HUES6 (cell line): ENCODE measurements around the gene CAPN7.

Source experiments
- H3K27ac ChIP-seq: 2 replicates; pipeline ENCODE4 v1.7.0; 2013; ENCODE audit warnings: low read depth, mild to moderate bottlenecking, low read length, inconsistent platforms
- H3K27me3 ChIP-seq: 2 replicates; pipeline ENCODE4 v1.6.1; 2013; ENCODE audit warnings: low read length; ENCODE audit not compliant: control insufficient read depth, insufficient read depth
- H3K36me3 ChIP-seq: 2 replicates; pipeline ENCODE4 v1.6.1; 2013; ENCODE audit warnings: low read length; ENCODE audit not compliant: control insufficient read depth, insufficient read depth
- H3K4me1 ChIP-seq: 2 replicates; pipeline ENCODE4 v1.6.1; 2013; ENCODE audit warnings: low read length; ENCODE audit not compliant: control insufficient read depth, insufficient read depth
- H3K4me3 ChIP-seq: 2 replicates; pipeline ENCODE4 v1.5.1; 2013; ENCODE audit warnings: low read depth, low read length
- H3K9ac ChIP-seq: one replicate; pipeline ENCODE4 v1.6.1; 2013; ENCODE audit warnings: mild to moderate bottlenecking, low read length
- H3K9me3 ChIP-seq: 2 replicates; pipeline ENCODE4 v1.6.1; 2013; ENCODE audit warnings: low read depth, low read length; ENCODE audit not compliant: control insufficient read depth, insufficient read depth

CAPN7 gene

DNA sequence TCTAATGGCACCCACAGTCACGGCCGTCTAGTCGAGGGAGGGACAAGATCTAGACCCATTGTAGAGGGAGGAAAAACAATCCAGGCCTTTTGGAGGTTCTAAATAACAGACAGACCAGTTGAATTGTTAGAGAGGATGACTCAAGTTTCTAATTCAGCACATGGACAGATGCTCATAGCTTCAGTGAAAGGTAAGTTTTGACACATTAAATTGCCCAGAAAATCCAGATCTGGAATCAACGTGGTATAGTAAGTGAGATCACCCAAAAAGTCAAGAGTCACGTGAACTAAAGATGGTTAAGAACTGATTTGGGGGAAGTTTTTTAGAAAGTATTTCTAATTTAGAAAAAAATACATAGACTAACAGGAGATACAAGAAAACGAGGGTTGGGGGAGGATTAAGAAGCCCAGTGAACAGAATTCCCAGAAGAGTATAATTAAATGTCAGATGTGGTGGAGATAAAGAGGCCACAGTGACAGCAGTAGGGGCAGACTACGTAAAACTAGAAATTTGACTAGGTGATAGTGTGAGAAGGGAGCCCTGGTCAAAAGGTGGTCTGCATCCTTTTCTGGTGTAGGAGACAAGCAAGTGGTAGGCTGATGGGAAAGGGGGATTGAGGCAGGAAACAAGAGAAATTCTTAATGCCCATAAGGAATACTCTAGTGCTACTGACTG is 47.1 kb downstream of the CAPN7 start:
- H3K27ac ChIP-seq: no peak overlapping the region
- no peaks in the 10 kb centered on the region for H3K4me1 ChIP-seq
- no peak overlapping the region for H3K9ac ChIP-seq
- H3K36me3 ChIP-seq: peaks cover 82% of the 10 kb centered on the region
- no peaks in the 10 kb centered on the region for H3K9me3 ChIP-seq
- no peaks in the 10 kb centered on the region for H3K27me3 ChIP-seq
- H3K4me3 ChIP-seq: no peak overlapping the region

GRCh38 chr3:15255215-15255614 is 49.2 kb downstream of the CAPN7 start:
- Histone ChIP-seq H3K36me3 (peaks cover 87% of the 10 kb centered on the region), H3K27ac (no peak overlapping the region)

DNA sequence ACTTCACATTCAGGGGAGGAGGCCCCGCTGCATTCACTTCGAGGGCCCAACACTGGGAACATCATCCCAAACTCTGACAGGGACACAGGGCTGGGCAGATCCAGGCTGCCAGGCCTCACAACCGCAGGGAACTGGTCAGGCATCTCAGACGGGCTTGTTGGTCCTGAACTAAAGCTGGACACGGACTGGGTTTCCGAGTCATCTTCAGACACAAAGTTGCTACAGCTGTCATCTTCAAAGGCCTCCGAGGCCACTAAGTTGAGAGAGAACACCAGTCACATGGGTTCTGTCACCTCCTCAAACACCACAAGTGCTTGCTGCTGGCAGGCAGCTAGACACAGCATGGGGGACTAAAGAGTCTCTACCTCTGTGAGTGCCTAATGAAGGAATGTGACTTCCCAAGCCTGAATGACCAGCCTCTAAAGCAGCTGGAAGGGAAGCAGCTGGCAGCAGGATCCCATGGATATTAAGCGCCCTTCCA is 50.9 kb downstream of the CAPN7 start:
- no peak overlapping the region for H3K9ac ChIP-seq
- no peaks in the 10 kb centered on the region for H3K9me3 ChIP-seq
- no peak overlapping the region for H3K27ac ChIP-seq
- peaks cover 84% of the 10 kb centered on the region for H3K36me3 ChIP-seq
- H3K4me1 ChIP-seq: no peaks in the 10 kb centered on the region
- H3K4me3 ChIP-seq: no peak overlapping the region
- no peaks in the 10 kb centered on the region for H3K27me3 ChIP-seq

More at GRCh38 chr3:15255215-15255614, 49.2 kb downstream of the CAPN7 start:
- no peaks in the 10 kb centered on the region for H3K9me3 ChIP-seq
- H3K9ac ChIP-seq: no peak overlapping the region
- no peak overlapping the region for H3K4me3 ChIP-seq
- no peaks in the 10 kb centered on the region for H3K4me1 ChIP-seq
- H3K27me3 ChIP-seq: no peaks in the 10 kb centered on the region

- peaks cover 69% of the 10 kb centered on the region for H3K36me3 ChIP-seq
- H3K9me3 ChIP-seq: no peaks in the 10 kb centered on the region
Measured at GRCh38 chr3:15258720-15259119, 52.7 kb downstream of the CAPN7 start.

DNA sequence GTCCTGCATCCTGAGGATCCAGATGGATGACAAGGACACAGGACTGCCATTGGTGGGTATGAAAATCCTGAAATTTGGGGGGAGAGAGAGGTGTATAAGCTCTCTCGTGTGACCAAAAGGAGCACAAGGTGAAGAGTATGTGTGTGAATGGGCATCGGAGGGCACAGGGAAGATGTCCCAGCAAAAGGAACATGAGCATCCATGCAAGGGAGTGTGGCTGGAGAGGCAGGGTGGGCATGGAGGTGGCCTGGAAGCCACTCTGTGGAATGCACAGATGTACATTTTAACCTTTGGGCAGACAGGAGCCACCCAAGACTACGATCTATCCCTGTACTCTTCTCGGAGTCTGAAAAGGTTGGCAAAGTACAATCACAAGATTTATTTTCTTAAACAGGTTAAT is 54.5 kb downstream of the CAPN7 start:
- peaks cover 51% of the 10 kb centered on the region for H3K36me3 ChIP-seq
- no peak overlapping the region for H3K27ac ChIP-seq
- no peaks in the 10 kb centered on the region for H3K4me1 ChIP-seq
- no peak overlapping the region for H3K4me3 ChIP-seq
- no peaks in the 10 kb centered on the region for H3K9me3 ChIP-seq
- no peak overlapping the region for H3K9ac ChIP-seq
- no peaks in the 10 kb centered on the region for H3K27me3 ChIP-seq

More at GRCh38 chr3:15258720-15259119, 52.7 kb downstream of the CAPN7 start:
- H3K4me1 ChIP-seq: no peaks in the 10 kb centered on the region
- H3K9ac ChIP-seq: no peak overlapping the region
- no peak overlapping the region for H3K4me3 ChIP-seq
- no peak overlapping the region for H3K27ac ChIP-seq
- no peaks in the 10 kb centered on the region for H3K27me3 ChIP-seq

DNA sequence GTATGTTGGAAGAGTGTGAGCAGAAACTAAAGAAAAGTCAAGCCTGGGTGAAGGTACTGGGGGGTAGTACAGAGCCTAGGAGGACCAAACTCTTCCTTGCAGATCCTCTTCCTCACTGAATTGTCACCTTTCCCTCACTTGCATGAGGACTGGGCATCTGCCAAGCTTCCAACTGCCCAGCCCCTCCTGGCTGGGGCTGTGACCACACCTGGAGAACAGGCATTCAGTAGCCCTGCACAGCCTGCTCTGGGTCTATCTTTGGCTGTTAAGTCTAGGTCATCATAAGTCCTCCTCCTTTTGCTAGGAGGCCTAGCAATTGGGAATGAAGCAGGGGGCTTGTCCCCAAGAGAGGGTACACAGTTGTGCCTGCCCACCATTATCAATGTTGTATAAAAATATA is 55.2 kb downstream of the CAPN7 start:
- no peaks in the 10 kb centered on the region for H3K4me1 ChIP-seq
- peaks cover 44% of the 10 kb centered on the region for H3K36me3 ChIP-seq
- H3K9me3 ChIP-seq: no peaks in the 10 kb centered on the region
- H3K27me3 ChIP-seq: no peaks in the 10 kb centered on the region
- no peak overlapping the region for H3K9ac ChIP-seq
- no peak overlapping the region for H3K4me3 ChIP-seq
- H3K27ac ChIP-seq: no peak overlapping the region

DNA sequence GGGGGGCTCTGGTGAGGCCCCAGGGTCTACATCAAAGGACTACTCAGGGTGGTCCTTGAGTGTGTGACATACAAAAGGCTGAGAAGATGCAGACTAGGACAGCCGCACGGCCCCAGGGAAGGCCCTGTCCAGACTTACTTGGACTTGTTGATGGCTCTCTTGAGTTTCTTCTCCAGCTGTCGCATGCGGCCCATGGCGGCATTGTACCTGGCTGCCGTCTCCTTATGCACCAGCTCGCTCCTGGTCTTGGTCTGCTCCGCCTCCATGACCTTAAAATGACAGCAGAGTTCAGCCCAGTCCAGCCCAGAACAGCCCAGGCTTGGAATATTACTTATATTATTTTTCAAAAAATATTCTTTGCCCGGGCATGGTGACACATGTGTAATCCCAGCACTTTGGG is 56.0 kb downstream of the CAPN7 start:
- no peaks in the 10 kb centered on the region for H3K27me3 ChIP-seq
- peaks cover 36% of the 10 kb centered on the region for H3K36me3 ChIP-seq
- H3K27ac ChIP-seq: no peak overlapping the region
- H3K4me3 ChIP-seq: no peak overlapping the region
- H3K9ac ChIP-seq: no peak overlapping the region
- H3K4me1 ChIP-seq: no peaks in the 10 kb centered on the region
- no peaks in the 10 kb centered on the region for H3K9me3 ChIP-seq

GRCh38 chr3:15263120-15263519 is 57.1 kb downstream of the CAPN7 start:
- H3K4me3 ChIP-seq: no peak overlapping the region
- H3K27ac ChIP-seq: no peak overlapping the region
- no peaks in the 10 kb centered on the region for H3K27me3 ChIP-seq
- no peaks in the 10 kb centered on the region for H3K9me3 ChIP-seq
- no peak overlapping the region for H3K9ac ChIP-seq
- H3K4me1 ChIP-seq: peaks cover 2% of the 10 kb centered on the region
- H3K36me3 ChIP-seq: peaks cover 27% of the 10 kb centered on the region; the same call in 1 of the 2 replicates

- Histone ChIP-seq H3K9me3 (no peaks in the 10 kb centered on the region), H3K9ac (no peak overlapping the region), H3K4me3 (no peak overlapping the region), H3K36me3 (peaks cover 19% of the 10 kb centered on the region; the same call in 1 of the 2 replicates), H3K27me3 (no peaks in the 10 kb centered on the region), H3K4me1 (peaks cover 10% of the 10 kb centered on the region), H3K27ac (no peak overlapping the region)
Measured at GRCh38 chr3:15263926-15264325, 57.9 kb downstream of the CAPN7 start.

- Histone ChIP-seq H3K9me3 (no peaks in the 10 kb centered on the region), H3K4me1 (peaks cover 15% of the 10 kb centered on the region), H3K9ac (no peak overlapping the region), H3K27ac (no peak overlapping the region), H3K27me3 (no peaks in the 10 kb centered on the region), H3K4me3 (no peak overlapping the region), H3K36me3 (peaks cover 14% of the 10 kb centered on the region; the same call in 1 of the 2 replicates)
Measured at GRCh38 chr3:15264486-15264885, 58.4 kb downstream of the CAPN7 start.

- Histone ChIP-seq H3K4me1 (peaks cover 25% of the 10 kb centered on the region), H3K9ac (no peak overlapping the region)
Measured at GRCh38 chr3:15265655-15266509, 59.8 kb downstream of the CAPN7 start.

More at GRCh38 chr3:15265655-15266509, 59.8 kb downstream of the CAPN7 start:
- Histone ChIP-seq H3K27me3 (no peaks in the 10 kb centered on the region), H3K9me3 (no peaks in the 10 kb centered on the region), H3K4me3 (no peak overlapping the region), H3K27ac (no peak overlapping the region), H3K36me3 (0 out of 2 replicates have a peak, but pooled peaks cover 1% of the 10 kb centered on the region)
